ENCODE results near the gene SNX17. TPM values are rescaled to one million over a fixed set of nuclear protein-coding genes. Genes with fewer than 3 reads are reported as not detected.
A peak's percentile ranks its signal among the peaks of the same experiment; 100 is the strongest.

SNX17 gene
- total and polyA plus RNA-seq, 2 of the 13 experiments (the other 11 are each of a cell fraction or from before 2014, with no cell fraction given): 75.0 to 109 TPM

DNA sequence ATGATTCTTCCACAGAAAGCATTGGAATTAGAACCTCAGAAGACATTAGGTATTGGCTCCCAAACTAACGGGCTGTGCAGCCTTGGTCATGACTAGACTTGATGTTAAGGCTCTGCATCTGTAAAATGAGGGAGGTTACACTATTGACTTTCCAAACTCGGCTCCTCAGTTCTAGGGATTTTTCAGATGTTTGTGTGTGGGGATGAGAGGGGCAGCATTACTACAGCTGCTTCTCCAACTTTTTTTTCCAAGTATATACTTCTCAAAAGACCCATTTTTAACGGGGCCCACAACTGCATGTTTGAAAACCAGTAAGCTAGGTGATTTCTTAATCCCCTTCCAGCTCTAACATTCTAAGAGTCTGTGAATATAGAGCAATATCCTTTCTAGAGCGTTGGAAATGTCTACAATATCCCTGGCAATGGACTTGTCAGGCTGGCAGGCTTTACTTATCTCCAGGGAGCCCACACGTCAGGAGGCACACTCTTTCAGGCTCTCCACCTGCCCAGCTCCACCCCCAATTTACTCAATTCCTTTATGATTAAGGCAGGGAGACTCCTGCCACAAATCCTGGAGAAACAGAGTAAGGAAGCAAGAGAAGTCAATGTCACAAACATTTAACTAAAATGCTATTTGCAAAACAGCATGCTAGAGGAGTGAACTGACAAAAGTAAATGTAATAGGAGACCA lies 46.7 kb upstream of the SNX17 start (continued):
- TF ChIP-seq, protein P1, sequence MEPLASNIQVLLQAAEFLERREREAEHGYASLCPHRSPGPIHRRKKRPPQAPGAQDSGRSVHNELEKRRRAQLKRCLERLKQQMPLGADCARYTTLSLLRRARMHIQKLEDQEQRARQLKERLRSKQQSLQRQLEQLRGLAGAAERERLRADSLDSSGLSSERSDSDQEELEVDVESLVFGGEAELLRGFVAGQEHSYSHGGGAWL (CRISPR knock-in tag; IDR thresholded peaks at IDR 0.05): no peak
- TF ChIP-seq, protein P2, sequence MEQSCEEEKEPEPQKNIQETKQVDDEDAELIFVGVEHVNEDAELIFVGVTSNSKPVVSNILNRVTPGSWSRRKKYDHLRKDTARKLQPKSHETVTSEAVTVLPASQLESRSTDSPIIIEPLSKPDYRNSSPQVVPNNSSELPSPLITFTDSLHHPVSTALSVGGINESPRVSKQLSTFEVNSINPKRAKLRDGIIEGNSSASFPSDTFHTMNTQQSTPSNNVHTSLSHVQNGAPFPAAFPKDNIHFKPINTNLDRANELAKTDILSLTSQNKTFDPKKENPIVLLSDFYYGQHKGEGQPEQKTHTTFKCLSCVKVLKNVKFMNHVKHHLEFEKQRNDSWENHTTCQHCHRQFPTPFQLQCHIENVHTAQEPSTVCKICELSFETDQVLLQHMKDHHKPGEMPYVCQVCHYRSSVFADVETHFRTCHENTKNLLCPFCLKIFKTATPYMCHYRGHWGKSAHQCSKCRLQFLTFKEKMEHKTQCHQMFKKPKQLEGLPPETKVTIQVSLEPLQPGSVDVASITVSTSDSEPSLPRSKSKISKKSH (CRISPR knock-in tag; IDR thresholded peaks at IDR 0.05; ENCODE audit: borderline replicate concordance): no peak
- TF ChIP-seq ZNF619 (CRISPR knock-in tag; IDR thresholded peaks at IDR 0.05) (no peak), ZNF737 (CRISPR knock-in tag; IDR thresholded peaks at IDR 0.05; ENCODE audit: borderline replicate concordance) (no peak), ZNF331 (CRISPR knock-in tag; IDR thresholded peaks at IDR 0.05) (no peak), ZNF557 (CRISPR knock-in tag; IDR thresholded peaks at IDR 0.05) (no peak), YEATS4 (CRISPR knock-in tag; IDR thresholded peaks at IDR 0.05; ENCODE audit: borderline replicate concordance) (no peak), SIN3A (IDR thresholded peaks at IDR 0.05; ENCODE audit: borderline replicate concordance, low read depth, low read length) (no peak), CENPT (CRISPR knock-in tag; IDR thresholded peaks at IDR 0.05; ENCODE audit: low read depth) (no peak), RFXANK (CRISPR knock-in tag; IDR thresholded peaks at IDR 0.05) (0 out of 2 replicates have a peak, but pooled peaks have one; percentile 5), MED1 (CRISPR knock-in tag; IDR thresholded peaks at IDR 0.05) (no peak), ZNF12 (CRISPR knock-in tag; IDR thresholded peaks at IDR 0.05) (no peak), AGO2 (optimal IDR thresholded peaks at IDR 0.05; ENCODE audit: low read depth, low read length) (no peak)
- TF ChIP-seq, protein P3, sequence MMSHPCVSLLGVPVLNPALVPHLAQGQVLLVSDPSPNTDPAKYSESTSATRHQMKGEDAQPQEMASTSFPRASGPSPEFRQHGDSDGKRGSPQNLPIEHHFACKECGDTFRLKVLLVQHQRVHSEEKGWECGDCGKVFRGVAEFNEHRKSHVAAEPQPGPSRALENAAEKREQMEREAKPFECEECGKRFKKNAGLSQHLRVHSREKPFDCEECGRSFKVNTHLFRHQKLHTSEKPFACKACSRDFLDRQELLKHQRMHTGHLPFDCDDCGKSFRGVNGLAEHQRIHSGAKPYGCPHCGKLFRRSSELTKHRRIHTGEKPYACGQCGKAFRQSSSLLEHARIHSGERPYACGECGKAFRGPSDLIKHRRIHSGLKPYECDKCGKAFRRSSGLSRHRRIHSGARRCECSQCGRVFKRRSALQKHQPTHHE (CRISPR knock-in tag; IDR thresholded peaks at IDR 0.05; ENCODE audit: borderline replicate concordance): no peak
- TF ChIP-seq, protein P4, sequence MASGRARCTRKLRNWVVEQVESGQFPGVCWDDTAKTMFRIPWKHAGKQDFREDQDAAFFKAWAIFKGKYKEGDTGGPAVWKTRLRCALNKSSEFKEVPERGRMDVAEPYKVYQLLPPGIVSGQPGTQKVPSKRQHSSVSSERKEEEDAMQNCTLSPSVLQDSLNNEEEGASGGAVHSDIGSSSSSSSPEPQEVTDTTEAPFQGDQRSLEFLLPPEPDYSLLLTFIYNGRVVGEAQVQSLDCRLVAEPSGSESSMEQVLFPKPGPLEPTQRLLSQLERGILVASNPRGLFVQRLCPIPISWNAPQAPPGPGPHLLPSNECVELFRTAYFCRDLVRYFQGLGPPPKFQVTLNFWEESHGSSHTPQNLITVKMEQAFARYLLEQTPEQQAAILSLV (CRISPR knock-in tag; IDR thresholded peaks at IDR 0.05; ENCODE audit: borderline replicate concordance): no peak
- TF ChIP-seq, protein P5, sequence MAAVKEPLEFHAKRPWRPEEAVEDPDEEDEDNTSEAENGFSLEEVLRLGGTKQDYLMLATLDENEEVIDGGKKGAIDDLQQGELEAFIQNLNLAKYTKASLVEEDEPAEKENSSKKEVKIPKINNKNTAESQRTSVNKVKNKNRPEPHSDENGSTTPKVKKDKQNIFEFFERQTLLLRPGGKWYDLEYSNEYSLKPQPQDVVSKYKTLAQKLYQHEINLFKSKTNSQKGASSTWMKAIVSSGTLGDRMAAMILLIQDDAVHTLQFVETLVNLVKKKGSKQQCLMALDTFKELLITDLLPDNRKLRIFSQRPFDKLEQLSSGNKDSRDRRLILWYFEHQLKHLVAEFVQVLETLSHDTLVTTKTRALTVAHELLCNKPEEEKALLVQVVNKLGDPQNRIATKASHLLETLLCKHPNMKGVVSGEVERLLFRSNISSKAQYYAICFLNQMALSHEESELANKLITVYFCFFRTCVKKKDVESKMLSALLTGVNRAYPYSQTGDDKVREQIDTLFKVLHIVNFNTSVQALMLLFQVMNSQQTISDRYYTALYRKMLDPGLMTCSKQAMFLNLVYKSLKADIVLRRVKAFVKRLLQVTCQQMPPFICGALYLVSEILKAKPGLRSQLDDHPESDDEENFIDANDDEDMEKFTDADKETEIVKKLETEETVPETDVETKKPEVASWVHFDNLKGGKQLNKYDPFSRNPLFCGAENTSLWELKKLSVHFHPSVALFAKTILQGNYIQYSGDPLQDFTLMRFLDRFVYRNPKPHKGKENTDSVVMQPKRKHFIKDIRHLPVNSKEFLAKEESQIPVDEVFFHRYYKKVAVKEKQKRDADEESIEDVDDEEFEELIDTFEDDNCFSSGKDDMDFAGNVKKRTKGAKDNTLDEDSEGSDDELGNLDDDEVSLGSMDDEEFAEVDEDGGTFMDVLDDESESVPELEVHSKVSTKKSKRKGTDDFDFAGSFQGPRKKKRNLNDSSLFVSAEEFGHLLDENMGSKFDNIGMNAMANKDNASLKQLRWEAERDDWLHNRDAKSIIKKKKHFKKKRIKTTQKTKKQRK (IDR thresholded peaks at IDR 0.05; ENCODE audit: low read length): no peak
- TF ChIP-seq, protein P6, sequence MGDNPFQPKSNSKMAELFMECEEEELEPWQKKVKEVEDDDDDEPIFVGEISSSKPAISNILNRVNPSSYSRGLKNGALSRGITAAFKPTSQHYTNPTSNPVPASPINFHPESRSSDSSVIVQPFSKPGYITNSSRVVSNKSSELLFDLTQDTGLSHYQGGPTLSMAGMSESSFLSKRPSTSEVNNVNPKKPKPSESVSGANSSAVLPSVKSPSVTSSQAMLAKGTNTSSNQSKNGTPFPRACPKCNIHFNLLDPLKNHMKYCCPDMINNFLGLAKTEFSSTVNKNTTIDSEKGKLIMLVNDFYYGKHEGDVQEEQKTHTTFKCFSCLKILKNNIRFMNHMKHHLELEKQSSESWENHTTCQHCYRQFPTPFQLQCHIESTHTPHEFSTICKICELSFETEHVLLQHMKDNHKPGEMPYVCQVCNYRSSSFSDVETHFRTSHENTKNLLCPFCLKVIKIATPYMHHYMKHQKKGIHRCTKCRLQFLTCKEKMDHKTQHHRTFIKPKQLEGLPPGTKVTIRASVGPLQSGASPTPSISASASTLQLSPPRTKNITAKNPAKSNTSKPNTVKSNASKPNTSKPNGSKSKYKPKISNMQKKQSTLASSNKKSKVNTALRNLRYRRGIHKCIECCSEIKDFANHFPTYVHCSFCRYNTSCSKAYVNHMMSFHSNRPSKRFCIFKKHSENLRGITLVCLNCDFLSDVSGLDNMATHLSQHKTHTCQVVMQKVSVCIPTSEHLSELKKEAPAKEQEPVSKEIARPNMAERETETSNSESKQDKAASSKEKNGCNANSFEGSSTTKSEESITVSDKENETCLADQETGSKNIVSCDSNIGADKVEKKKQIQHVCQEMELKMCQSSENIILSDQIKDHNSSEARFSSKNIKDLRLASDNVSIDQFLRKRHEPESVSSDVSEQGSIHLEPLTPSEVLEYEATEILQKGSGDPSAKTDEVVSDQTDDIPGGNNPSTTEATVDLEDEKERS (CRISPR knock-in tag; IDR thresholded peaks at IDR 0.05): 0 out of 2 replicates have a peak, but pooled peaks have one; percentile 6

Measured in HepG2 (cell line).